CD1c-positive myeloid dendritic cell (primary cell): ENCODE results near the gene TICRR.
A peak's percentile ranks its signal among the peaks of the same experiment; 100 is the strongest.
"Not testable (repeated sequence)": the region's sequence is repeated elsewhere in the genome, so short reads cannot be mapped to it uniquely, and the experiment has no call there.

Source experiments
- DNase-seq: peaks from one replicate; pipeline ENCODE4 v3.0.0-alpha.2; 2016; ENCODE audit errors: extremely low spot score

Gene TICRR

DNA sequence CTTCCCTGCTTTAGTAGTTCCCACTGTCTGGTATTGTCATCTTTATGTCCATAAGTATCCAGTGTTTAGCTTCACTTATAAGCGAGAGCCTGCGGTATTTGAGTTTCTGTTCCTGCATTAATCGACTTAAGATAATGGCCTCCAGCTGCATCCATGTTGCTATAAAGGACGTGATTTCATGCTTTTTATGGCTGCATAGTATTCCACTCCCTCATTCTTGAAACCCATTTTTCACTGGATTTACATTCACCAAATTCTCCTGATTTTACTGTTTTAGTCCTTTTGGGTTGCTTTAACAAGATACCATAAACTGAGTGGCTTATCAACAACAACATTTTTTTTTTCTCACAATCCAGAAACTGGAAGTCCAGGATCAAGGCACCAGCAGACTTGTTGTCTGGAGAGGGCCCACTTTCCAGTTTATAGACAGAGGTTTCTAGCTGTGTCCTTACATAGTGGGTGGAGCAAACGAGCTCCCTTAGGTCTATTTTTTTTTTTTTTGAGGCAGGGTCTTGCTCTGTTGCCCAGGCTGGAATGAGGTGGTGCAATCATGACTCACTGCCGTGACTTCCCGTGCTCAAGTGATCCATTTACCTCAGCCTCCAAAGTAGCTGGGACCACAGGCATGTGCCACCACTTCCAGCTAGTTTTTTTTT lies 6.1 kb upstream of the TICRR start:
- no peak for DNase-seq

DNA sequence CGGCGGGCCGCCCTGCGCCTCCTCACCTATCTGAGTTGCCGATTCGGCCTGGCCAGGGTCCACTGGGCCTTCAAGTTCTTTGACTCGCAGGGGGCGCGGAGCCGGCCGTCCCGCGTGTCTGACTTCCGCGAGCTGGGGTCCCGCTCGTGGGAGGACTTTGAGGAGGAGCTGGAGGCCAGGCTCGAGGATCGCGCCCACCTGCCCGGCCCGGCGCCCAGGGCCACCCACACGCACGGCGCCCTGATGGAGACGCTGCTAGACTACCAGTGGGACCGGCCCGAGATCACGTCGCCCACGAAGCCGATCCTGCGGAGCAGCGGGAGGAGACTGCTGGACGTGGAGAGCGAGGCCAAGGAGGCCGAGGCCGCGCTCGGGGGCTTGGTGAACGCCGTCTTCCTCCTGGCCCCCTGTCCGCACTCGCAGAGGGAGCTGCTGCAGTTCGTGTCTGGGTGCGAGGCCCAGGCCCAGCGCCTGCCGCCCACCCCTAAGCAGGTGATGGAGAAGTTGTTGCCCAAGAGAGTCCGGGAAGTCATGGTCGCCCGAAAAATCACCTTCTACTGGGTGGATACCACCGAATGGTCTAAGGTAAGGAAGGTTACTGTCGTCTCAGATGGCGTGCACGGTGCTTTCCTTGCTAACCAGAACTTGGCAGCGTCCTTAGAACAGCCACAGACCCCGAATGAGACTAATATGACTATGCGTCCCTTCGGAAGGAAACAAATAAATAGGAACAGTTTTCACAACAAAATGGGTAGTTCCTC lies 567 bp downstream of the TICRR start:
- peak; percentile 12 for DNase-seq

DNA sequence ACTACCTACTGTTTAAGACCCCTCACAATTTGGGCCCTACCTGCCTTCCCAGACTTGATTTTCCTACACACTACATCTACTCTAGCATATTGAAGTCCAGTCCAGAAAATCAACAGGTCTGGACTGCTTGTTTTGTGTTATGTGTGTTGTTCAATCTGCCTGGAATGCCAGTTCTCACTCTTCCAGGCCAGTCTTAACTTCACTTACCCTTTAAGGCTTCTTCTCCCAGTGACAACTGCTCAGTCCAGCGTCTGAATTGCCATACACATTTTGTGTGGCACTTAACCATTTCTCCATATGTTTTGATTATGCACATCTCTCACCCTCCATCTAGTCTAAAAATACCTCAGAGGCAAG lies 1.1 kb downstream of the TICRR start:
- DNase-seq: no peak

DNA sequence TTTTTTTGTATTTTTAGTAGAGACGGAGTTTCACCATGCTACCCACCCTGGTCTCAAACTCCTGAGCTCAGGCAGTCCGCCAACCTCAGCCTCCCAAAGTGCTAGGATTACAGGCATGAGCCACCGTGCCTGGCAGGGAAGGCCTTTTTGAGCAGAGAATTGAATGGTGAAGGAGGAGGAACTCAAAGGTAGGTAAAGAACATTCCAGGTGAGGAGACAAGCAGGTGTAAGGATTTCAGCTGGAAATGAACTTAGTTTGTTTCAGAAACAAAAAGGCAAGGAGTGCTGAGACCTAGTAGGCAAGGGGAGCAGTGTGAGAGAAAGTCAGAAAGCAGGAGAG lies 2.5 kb downstream of the TICRR start:
- DNase-seq: no peak

DNA sequence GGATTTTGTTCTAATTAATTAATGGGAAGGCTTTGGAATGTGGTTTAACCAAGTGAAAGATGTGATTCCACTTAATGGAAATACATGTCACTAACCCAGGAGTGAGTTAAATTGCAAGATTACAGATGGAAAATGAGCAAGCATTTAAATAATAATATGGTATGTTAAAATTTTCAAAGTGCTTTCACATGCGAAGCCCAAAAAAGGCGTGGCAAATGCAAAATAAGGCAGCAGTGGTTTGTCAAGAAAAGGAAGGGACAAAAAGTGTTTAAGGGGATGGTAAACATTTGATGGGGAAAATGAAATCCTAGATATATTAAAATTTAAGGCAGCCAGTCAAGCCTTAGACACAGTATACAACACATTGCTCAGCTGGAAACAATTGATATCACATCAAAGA lies 2.9 kb downstream of the TICRR start:
- DNase-seq: no peak

DNA sequence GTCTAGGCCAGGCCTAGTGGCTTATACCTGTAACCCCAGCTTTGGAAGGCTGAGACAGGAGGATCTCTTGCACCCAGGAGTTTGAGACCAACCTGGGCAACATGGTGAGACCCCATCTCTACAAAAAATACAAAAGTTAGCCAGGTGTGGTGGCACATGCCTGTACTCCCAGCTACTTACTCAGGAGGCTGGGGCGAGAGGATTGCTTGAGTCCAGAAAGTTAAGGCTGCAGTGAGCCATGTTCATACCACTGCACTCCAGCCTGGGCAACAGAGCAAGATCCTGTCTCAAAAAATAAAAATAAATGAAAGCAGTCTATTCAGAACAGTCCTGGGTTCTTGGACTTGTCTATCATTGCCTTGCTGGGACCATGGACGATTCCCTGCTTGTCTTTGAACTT lies 5.5 kb downstream of the TICRR start:
- not testable (repeated sequence) for DNase-seq

DNA sequence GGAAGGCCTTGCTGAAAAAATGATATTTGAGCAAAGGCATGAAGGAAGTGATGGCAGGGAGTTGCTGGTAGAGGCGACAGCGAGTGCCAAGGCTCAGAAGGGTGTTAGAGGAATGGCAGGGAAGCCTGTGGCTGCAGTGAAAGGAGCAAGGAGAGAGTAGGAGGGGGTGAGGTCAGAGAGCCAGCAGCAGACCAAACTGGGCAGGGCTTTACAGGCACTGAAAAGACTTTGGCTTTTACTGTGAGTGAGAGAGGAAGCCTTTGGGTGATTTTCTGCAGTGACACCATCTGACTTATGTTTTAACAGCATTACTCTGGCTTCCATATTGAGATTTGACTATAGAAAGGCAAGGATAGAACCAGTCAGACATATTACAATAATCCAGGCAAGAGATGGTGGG lies 11.4 kb downstream of the TICRR start:
- no peak for DNase-seq

DNA sequence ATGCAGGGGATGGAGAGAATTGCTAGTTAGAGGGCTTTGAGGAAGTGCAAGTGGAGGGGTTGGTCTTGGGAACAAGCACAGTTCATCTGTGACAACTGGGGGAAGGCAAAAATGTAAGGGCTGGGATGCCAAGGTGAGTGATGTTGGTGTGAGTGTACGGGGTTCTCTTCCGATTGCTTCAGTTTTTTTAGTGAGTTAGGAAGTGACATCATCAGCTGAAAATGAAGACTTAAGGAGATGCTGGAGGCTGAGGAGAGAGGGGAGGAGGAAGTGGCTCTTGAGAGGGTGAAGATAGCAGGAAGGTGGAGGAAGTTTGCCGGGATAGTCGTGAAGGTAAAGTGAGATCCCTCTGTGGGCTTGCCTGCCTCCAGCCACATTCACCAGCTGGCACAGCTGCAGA lies 12.7 kb downstream of the TICRR start:
- no peak for DNase-seq

DNA sequence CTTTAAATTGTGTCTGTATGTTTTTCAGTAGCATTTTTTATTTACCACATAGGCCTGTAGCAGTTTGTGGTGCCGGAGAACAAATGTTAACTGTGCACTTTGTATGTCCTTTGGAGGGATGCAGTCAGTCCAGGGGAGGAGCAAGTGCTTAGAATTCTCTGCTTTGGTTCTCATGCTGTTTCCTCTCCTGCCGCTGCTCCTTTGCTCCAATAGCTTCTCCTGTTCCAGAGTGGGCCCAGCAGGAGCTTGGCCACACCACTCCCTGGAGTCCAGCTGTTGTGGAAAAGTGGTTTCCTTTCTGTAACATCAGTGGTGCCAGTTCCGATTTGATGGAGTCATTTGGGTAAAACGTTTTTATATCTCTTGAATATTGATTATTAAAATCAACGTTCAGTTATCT lies 16.6 kb downstream of the TICRR start:
- no peak for DNase-seq

DNA sequence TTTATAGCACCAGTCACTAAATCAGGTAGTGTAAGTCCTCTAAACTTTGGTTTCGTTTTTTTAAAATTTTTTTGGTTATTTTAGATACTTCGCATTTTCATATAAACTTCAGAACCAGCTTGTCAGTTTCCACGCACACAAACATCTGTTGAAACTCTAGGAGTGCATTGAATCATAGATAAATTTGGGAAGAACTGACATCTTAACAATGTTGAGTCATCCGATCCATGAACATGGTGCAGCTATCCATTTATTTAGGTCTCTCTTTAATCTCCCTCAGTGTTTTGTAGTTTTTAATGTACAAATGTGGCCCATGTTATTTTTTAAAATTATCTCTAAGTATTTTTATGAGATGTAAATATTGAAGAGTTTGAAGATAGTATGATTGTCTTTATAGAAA lies 17.7 kb downstream of the TICRR start:
- DNase-seq: no peak

DNA sequence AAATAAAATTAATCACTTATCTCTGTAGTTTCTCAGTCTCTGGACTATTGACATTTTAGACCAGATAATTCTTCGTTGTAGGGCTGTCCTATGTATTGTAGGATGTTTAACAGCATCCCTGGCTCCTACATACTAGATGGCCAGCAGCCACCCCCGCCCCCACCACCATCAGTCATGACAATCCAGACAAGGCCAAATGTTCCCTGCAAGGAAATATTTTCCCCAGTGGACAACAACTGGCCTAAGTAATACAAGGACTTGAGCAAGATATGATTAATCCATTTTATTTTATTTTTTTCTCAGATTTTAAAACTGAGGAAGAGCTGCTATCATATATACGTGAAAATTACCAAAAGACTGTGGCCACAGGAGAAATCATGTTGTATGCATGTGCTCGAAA lies 23.8 kb downstream of the TICRR start:
- no peak for DNase-seq

DNA sequence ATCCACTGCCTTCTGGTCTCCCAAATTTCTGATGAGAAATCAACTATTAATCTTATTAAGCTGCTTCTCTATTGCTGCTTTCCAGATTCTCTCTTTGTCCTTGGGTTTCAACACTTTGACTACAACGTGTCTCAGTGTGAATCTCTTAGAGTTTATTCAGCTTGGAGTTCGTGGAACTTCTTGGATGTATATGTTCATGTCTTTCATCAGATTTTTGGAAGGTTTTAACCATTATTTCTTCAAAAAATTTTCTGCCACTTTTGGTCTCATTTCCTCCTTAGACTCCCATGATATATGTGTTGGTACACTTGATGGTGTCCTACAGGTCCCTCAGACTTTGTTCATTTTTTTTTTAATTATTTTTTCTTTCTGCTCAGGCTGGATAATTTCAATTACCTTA lies 36.0 kb downstream of the TICRR start:
- no peak for DNase-seq

DNA sequence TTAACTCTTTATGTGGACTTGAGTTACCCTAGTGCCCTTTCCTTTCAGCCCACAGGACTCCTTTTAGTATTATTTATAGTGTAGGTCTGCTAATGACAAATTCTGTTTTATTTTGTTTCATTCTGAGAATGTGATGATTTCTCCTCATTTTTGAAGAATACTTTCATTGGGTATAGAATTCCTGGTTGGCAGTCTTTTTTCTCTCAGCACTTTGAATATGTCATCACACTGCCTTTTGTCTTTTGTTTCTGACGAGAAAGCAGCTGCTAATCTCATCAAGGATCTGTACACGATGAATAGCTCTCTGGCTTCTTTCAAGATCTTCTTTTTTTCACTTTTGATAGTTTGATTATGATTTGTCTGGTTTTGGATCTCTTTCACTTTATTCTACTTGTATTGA lies 37.8 kb downstream of the TICRR start:
- no peak for DNase-seq

DNA sequence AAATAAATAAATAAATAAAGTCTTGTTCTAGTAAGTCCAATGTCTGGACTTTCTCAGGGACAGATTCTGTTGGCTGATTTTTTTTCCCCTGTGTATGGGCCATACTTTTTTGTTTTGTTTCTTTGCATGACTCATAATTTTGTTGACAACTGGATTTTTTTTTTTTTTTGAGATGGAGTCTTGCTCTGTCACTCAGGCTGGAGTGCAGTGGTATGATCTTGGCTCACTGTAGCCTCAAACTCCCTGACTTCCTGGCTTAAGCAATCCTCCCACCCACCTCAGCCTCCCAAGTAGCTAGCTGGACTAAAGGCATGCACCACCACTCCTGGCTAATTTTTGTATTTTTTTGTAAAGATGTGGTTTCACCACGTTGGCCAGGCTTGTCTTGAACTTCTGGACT lies 38.9 kb downstream of the TICRR start:
- no peak for DNase-seq

DNA sequence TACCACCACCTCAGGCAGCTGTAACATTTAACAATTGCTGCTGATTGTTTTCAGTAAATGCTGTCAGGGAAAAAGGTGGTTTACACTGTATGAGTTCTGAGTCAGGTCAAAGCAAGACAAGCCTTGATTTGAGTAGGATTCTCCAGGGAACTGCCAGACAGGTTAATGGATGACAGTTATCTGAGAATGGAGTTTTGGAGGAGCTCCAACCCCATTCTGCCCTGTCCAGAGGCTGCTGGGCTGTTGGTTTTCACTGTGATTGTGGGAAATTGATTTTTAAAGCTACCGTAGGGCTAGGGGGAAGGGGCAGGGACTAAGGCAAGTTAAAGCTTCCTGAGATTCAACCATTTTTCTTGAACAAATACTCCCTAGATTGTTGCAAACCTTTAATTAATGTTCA lies 39.9 kb downstream of the TICRR start:
- no peak for DNase-seq

DNA sequence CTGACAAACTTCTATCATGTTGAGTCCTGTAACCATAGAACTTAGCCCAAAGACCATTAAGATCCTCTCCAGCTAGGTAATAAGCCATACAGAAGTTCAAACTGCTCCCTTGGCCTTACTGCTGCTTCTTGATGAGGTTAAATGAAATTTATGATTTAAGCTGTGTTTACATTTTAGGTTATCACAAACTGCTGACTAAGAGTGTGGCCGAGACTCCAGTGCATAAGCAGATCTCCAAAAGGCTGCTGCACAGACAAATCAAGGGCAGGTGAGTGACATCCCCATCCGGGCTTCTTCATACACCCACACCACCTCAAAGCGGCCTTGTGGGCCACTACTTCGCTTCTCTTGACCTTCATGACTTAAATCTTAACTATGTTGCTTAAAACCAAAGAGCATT lies 41.0 kb downstream of the TICRR start:
- no peak for DNase-seq

DNA sequence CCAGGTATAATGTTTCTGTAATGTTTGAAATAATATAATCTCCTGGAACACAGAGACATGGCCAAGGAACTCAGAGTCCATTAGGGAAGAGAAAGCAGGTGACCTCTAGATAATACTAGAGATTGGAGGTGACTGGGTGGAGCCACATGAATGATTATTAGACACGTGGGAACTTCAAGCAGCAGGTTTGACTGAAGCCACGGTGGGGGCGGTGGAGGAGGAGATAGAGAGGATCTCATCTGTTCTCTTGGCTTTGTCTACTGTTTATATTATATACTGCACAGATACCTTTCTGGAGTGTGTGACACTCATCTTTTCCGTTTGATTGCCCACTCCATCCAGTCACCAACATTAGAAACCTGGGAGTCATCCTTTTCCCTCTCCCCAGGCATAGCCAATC lies 46.3 kb downstream of the TICRR start:
- DNase-seq: no peak

DNA sequence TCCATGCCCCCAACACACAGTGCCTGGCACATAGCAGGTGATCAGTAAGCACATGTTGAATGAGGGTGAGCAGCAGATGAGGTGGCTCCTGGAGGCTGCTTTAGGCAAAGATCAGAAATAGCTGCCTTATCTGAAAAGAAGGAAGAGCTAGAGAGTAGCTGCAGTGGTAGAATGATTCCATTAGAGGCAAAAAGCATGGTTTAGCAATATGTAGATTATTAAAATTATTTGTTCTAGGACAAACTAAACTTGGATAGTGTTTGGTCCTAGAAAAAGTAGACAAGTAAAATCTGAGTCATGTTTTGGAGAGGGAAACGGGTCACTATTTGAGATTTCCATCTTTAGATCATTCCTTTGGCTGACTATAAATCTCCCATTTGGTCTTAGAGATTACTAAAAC lies 47.9 kb downstream of the TICRR start:
- no peak for DNase-seq

DNA sequence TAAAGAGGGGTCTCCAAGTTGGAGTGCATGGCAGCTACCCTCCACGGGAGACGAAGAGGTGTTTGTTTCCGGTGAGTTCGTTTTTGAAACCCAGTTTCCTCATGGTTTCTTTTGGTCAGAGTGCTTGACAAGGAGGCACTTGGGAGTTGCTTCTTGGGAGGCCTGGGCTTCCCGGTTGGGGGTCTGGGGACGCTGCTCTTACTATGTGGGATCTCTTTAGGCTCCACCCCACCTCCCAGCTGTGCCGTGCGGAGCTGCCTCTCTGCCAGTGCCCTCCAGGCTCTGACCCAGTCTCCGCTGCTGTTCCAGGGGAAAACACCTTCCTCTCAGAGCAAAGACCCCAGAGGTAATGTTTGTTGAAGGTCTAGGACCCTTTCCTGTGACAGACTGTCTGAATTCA lies 50.4 kb downstream of the TICRR start:
- no peak for DNase-seq

DNA sequence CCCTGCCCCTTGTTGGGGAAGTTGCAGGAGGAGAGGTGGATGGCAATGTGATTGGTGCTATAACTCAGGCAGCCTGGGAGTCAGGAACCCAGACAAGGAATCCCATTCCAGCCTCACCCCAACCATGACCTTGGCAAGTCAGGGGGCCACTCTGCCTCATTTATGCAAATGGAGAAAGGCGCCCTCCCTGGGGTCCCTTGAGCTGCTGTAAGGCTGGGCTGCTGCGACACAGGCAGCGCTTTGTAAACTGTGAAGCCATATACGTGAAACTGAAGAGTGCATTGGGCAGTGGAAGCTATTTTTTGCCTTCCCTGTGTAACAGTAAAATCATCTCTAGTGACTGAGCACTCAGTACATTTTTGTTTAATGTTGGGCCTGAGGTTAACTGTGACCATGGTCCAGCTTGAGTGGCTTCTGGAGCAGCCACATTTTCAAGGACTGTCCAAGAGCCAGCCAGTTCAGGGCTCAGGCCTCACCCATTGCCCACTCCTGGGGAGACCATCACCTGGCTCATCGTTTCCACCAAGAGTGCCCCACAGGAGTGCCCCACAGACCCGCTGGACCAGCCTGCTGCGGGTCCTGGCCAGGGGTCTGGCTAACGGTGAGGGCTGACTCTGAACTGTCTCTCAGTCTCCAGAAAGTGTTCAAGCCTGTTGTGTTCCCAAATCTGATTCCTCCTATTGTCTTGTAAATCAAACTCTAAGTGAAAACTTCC lies 52.1 kb downstream of the TICRR start:
- no peak for DNase-seq

DNA sequence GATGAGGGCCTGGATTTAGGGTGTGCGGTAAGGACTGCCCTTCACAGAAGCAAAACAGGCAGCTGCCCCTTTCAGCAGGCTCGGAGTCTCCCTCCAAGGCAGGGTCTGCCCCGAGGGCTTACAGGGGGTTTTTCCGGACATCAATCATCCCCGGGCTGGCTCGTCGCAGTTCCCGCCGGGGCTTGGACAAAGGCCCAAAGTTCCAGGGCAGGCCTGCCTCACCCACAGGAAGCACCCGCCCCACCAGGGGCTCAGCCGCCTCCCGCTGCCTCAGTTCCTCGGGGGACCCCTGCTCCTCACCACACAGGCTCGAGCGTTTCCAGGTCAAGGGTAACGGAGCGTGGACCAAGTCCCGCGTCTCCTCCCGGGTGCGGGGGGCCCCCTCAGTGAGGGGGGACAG lies 53.0 kb downstream of the TICRR start:
- DNase-seq: no peak

DNA sequence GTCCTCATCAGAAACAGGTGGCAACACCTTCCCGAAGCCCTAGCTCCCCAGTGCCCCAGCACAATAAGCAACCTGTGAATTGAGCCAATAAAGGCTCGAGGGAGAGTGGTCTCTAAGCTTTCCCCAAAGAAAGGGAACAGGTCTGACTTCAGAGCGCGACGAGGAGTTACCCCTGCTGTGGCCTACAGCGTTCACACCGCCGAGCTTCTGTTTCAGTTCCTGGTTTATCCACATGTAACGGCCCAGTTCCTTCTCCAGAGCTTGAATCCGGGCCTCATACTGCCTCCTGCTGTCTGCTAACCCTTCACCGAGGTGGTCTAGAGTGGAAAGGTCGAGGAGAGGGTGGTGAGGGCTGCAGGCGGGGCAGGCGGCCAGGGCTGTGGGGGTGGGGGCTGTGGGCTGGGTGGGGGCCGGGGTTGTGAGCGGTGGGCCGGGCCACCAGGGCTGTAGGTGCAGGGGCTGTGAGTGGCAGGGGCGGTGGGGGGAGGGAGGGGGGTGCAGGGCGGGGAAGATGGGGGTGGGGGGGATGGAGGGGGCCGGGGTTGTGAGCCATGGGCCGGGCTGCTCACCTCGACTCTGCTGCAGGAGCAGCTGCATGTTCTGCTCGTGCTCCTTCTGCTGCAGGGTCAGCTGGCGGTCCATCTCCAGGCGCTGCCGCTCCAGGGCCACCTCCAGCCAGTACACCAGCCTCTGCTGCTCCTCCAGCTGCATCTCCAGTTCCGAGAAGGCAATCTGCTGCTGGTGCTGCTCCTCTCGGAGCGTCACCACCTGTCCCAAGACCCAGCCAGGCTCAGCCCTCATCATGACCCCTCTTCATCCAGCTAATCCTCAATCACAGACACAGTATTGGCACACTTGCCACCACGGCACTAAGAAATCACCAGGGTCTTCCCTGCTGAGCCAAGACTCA lies 53.8 kb downstream of the TICRR start:
- peak; percentile 56 for DNase-seq
